Suppressor macrophage treated with lipopolysaccharide for 1 hour (primary cell): ENCODE data around the gene GPC5.

Source experiments
- DNase-seq, 3 donors: peaks; one replicate each; pipeline ENCODE4 v3.0.0-alpha.2; 2020 to 2022

The GPC5 gene

DNA sequence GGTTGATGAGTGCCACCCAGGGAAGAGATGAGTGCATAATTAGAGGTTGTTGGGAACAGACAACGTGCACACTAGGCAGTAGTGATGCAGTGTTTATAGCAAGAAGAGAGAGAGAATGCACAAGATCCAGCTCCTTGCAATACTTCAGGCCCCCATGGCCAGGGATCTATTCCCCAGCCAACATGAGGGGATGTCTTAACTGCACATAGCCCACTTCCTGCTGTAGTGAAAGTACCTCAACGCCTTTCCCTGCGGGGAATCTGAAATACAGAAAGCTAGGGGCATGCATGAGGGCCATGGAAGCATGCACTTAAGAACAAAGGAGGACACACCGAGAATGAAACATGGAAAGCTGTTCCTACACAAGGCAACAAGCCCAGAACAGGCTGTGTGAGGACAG, 1191.5 kb downstream of the GPC5 start:
- DNase-seq, result no peak

GRCh38 chr13:92590503-92590908, 1192.1 kb downstream of the GPC5 start:
- DNase-seq, result no peak

DNA sequence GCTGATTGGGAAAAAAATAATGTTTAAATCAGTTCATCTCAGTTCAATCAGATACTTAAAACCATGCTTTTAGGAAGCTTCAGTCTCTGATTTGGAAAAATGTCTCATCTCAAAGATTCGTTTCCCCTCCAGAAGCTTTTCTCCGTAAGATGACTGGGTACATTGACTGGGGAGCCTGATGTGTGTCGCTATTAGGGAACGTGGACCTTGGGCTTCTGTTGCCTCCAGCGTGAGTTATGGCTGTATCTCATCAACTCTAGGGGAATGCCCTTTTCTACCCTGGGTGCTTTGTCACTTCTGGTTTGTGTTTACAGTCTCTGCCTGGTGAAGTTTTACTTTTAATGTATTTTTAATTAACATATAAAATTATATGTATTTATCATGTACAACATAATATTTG, 1192.7 kb downstream of the GPC5 start:
- DNase-seq, result no peak

- DNase-seq, result no peak
These were observed 1194.3 kb downstream of the GPC5 start for GRCh38 chr13:92592757-92593156.

- no peak for DNase-seq
These were observed 1204.1 kb downstream of the GPC5 start for GRCh38 chr13:92602560-92602959.

GRCh38 chr13:92609376-92609775, 1211.0 kb downstream of the GPC5 start:
- DNase-seq, result no peak

DNA sequence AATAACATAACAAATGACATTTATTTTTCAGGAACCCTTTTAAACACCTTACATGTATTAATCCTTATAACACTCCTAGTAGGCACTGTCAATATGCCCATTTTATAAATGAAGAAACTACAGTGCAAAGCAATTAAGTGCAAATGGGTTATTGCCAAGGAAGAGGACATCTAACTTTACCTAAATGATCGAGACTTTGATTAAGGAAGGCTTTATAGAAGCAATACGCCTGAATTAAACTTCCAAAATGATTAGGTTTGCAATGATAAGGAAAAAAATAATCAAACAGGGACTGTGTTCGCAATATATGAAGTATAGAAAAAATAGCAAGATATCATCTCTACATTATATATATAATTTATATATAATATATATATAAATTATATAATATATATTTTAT, 1214.5 kb downstream of the GPC5 start:
- no peak for DNase-seq

DNA sequence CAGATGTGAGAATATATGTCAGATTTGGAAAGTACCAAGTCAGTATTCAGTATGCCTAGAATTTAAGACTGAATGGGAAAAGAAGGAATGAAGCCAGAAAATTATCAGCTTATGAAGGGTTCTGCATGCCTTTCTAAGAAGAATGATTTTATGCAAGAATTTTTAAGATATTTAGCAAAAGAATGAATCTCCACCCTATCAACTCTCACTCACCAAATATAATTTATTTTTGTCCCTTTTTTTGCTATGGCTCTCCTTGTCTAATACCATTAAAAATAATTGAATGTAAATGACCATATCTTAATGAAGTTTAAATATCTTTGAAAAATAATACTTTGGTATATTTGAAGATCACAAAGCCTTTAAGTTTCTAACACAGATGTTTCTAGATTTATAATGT, 1215.5 kb downstream of the GPC5 start:
- DNase-seq, result no peak

- DNase-seq, result no peak
These were observed 1223.6 kb downstream of the GPC5 start for GRCh38 chr13:92621985-92622384.

DNA sequence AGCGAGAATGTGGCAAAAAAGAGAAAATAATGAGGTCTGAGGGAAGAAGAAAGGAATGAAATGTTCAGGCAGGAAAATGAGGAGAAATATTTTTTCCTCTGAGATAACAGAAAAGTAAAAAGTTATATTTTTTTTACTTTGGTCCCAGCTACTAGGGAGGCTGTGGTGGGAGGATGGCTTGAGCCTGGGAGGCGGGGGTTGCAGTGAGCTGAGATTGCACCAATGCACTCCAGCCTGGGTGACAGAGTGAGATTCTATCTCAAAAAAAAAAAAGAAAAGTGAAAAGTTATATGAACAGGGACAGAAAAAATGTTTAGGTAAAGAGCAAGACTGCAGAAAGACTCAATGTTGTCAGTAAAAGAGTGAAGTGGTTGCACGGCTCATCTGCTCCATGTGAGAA, 1224.5 kb downstream of the GPC5 start:
- DNase-seq, result no peak

DNA sequence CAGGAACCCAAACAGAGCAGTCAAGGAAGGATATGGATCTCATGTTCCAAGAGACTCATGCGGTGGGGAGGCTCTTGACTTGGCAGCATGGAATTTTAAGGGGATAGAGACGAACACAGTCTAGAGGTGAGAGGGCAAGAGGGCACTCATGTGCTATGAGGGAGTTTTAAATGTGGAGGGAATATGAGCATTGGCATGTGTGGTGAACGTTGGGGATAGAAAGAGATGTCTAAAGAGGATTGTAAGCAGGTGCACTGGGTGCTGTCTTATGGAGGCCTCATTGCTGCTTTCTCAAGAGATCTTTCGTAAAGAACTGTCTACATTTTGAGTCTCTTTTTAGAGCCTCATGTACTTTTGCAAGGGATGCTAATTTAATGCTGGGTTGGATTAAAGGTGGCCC, 1227.9 kb downstream of the GPC5 start:
- DNase-seq, result no peak

DNA sequence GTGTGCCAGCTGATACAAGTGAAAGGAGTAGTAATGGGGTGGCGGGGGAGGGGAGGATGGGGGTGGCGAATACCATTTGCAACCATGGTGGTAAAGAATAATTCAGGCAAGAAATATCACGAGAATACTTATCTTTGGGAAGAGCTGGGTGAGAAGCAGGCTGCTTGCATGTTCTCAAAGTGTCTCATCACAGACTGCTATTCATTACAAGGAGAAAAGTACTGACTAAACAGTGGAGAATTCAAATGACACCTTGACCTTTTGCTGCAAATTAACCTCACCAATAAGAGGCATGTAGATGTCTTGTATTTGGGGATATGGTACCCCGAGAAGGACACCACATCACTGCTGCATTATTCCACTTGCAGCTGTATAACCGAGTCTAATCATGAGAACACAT, 1242.5 kb downstream of the GPC5 start:
- no peak for DNase-seq

GRCh38 chr13:92649140-92649813, 1250.9 kb downstream of the GPC5 start:
- DNase-seq, result no peak

DNA sequence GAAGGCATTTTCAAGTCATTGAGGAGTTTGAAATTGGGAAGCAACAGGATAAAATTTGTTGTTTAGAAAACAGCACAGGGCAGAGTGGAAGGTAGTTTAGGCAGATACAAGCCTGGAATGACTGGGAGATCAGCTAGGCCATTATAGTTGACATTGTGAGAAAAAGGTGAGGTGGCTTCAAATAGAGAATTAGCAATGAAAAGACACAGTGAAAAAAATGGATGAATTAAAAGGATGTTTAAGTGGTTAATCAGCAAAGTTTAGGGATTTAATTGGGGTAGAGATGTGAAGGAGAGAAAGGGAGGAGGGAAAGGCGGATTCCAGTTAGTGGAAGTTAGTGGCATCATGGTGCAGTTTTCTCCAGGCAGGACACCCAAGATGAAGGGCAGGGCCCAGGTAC, 1257.7 kb downstream of the GPC5 start:
- DNase-seq, result no peak

DNA sequence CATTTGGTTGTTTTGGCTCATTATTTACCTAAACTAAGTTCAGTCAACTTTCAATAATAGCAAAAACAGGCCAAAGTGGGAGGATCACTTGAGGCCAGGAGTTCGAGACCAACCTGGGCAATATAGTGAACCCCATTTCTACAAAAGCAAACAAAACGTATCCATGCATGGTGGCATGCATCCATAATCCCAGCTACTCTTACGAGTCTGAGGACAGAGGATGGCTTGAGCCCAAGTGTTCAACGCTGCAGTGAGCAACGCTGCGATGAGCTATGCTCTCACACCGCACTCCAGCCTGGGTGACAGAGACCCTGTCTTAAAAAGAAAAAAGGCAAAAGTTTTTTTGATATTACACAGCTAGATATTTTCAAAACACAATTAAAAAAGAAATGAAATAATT, 1258.2 kb downstream of the GPC5 start:
- no peak for DNase-seq

DNA sequence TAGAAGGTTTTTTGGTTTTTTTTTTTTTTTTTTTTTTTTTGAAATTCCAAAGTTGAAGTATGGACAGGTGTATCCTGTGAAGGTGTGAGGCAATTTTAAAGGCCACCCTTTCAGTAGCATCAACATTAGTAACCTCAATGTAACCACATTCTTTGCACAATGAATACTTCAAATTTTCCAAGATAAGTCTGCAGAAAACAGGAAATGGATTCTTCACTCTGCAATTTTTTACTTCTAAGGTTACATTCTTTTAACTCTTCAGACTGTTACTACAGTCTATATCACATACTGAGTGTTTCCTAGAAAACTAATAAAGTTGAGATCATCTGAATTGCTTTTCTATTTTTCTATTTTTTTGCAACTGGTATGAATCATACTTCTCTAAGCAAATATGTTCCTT, 1259.1 kb downstream of the GPC5 start:
- no peak for DNase-seq

- DNase-seq, result no peak
These were observed 1259.9 kb downstream of the GPC5 start for GRCh38 chr13:92658293-92658692.

- DNase-seq, result no peak
These were observed 1263.0 kb downstream of the GPC5 start for GRCh38 chr13:92661406-92661805.

GRCh38 chr13:92668157-92668556, 1269.7 kb downstream of the GPC5 start:
- DNase-seq, result no peak

- DNase-seq, result no peak
These were observed 1271.7 kb downstream of the GPC5 start for GRCh38 chr13:92670096-92670495.

DNA sequence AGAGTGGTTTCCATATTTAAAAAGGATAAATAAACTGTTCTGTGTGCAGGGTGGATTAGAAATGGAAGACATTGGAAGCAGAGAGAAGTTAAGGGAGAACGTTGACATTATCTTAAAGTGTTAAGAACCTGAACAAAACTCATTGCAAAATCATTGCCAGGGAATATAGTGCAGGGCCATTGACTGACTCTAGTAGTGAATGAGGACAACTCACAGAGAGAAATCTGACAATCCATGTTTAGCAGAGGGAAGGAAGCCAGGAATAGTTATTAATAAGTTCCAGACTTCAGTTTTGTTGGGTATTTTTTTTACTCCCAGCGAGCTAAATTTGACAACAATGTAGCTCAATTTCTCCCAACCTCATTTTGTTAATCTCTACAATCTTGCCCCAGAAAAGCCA, 1273.4 kb downstream of the GPC5 start:
- no peak for DNase-seq

DNA sequence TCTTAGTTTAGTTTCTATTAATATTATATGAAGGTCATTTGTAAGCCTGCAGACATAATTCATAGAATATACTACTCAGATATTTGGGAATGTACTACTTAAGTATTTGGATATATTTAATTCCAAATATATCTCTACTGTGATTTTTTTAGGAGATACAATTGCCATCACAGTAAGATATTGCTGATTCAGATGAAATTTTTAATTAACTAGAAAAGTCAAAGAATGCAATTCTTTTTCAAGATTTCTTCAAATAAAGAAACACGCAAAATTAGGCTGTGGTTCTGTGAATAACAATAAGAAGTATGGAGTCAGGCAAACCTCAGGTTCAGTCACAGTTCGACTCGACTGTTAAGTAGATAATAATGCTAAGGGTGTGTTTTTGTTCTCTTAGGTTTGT, 1277.8 kb downstream of the GPC5 start:
- DNase-seq, result no peak

DNA sequence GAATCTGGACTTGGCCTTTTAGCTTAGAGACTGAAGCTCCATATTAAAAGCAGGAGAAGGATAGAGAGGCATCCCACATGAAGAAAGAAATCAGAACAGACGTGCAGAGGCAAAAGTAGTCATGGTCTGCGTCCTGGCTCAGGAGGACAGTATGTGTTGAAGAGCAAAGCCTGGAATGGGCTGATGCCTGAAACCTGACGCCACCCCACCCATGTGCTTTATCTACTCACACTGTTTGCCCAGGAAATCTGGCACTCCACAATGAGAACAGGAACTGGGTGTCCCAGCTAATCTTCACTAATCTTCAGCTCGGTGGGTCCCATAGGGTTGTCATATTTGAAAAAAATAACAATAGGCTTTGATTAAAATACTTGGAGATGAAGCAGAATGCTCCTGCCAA, 1279.2 kb downstream of the GPC5 start:
- no peak for DNase-seq

DNA sequence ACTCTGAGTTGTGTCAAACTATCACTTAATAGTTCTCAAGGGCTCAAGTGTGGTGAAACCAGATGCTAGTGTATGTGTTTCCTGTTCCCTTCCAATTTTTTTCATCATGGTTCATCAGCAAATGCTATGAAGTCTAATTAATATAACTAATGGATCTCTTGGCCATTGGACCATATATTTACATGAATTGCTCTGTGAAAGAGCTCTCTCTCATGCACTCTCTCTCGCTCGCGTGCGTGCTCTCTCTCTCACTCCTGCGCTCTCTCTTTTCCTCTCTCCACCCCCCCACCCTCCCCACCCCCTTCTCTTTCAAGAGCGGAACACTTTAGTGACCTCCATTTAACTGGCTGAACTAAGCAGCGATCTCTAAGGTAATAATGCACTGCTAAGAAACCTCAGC, 1281.2 kb downstream of the GPC5 start:
- DNase-seq, result no peak

GRCh38 chr13:92681239-92681638, 1282.8 kb downstream of the GPC5 start:
- DNase-seq, result no peak
